Trophoblast cell (in vitro differentiated cells and primary cell): ENCODE measurements around the gene TAS2R60.
"Not testable (repeated sequence)": the region's sequence is repeated elsewhere in the genome, so short reads cannot be mapped to it uniquely, and the experiment has no call there.

Experiments used
- DNase-seq, 2 donors: peaks; one replicate each; pipeline ENCODE4 v3.0.0-alpha.2; 2016
- H2AFZ ChIP-seq: 2 replicates; pipeline ENCODE4 v1.6.1; 2013; ENCODE audit warnings: low read length, moderate library complexity, mild to moderate bottlenecking; ENCODE audit not compliant: insufficient read depth, poor library complexity
- H2AK5ac ChIP-seq: 2 replicates; pipeline ENCODE4 v1.6.1; 2013; ENCODE audit warnings: mild to moderate bottlenecking, low read length
- H2BK120ac ChIP-seq: 2 replicates; pipeline ENCODE4 v1.6.1; 2013; ENCODE audit warnings: low read length, mild to moderate bottlenecking, moderate library complexity; ENCODE audit not compliant: insufficient read depth, poor library complexity
- H2BK12ac ChIP-seq: 2 replicates; pipeline ENCODE4 v1.6.1; 2013; ENCODE audit warnings: mild to moderate bottlenecking, low read length, moderate library complexity
- H2BK5ac ChIP-seq: 2 replicates; pipeline ENCODE4 v1.6.1; 2013; ENCODE audit warnings: low read length, low read depth, moderate library complexity, mild to moderate bottlenecking; ENCODE audit not compliant: poor library complexity
- H3K14ac ChIP-seq: 2 replicates; pipeline ENCODE4 v1.6.1; 2013; ENCODE audit warnings: mild to moderate bottlenecking, low read length
- H3K18ac ChIP-seq: 2 replicates; pipeline ENCODE4 v1.6.1; 2013; ENCODE audit warnings: mild to moderate bottlenecking, low read length
- H3K23ac ChIP-seq: 2 replicates; pipeline ENCODE4 v1.6.1; 2013; ENCODE audit warnings: low read length
- H3K27ac ChIP-seq: 2 replicates; pipeline ENCODE4 v1.5.1; 2013; ENCODE audit warnings: low read depth, mild to moderate bottlenecking, inconsistent platforms, low read length, moderate library complexity
- H3K27me3 ChIP-seq: 2 replicates; pipeline ENCODE4 v1.6.1; 2013; ENCODE audit warnings: inconsistent platforms, mild to moderate bottlenecking, low read length, moderate library complexity; ENCODE audit not compliant: insufficient read depth
- H3K36me3 ChIP-seq, 2 experiments: 1 replicate in 1 of 2; 2 replicates in 1 of 2; pipeline ENCODE4 v1.6.1; 2013; ENCODE audit warnings: low read length in 2 of 2, mild to moderate bottlenecking in 2 of 2, moderate library complexity in 1 of 2; ENCODE audit not compliant: insufficient read depth in 2 of 2, control insufficient read depth in 1 of 2
- H3K4ac ChIP-seq: 2 replicates; pipeline ENCODE4 v1.6.1; 2013; ENCODE audit warnings: low read depth, mild to moderate bottlenecking, low read length, moderate library complexity
- H3K4me1 ChIP-seq, 2 experiments: 1 replicate in 1 of 2; 2 replicates in 1 of 2; pipeline ENCODE4 v1.6.1; 2013; ENCODE audit warnings: low read length in 2 of 2, mild to moderate bottlenecking in 2 of 2, moderate library complexity in 1 of 2; ENCODE audit not compliant: insufficient read depth in 2 of 2, control insufficient read depth in 1 of 2
- H3K4me2 ChIP-seq: 2 replicates; pipeline ENCODE4 v1.6.1; 2013; ENCODE audit warnings: inconsistent platforms, mild to moderate bottlenecking, low read length, moderate library complexity
- H3K4me3 ChIP-seq: 2 replicates; pipeline ENCODE4 v1.5.1; 2013; ENCODE audit warnings: mild to moderate bottlenecking, low read depth, low read length, inconsistent platforms
- H3K79me1 ChIP-seq: one replicate; pipeline ENCODE4 v1.6.1; 2013; ENCODE audit warnings: low read length
- H3K79me2 ChIP-seq: 2 replicates; pipeline ENCODE4 v1.6.1; 2013; ENCODE audit warnings: low read length, mild to moderate bottlenecking; ENCODE audit not compliant: control insufficient read depth, insufficient read depth, poor library complexity
- H3K9ac ChIP-seq: 2 replicates; pipeline ENCODE4 v1.6.1; 2013; ENCODE audit warnings: mild to moderate bottlenecking, low read length
- H3K9me3 ChIP-seq: 2 replicates; pipeline ENCODE4 v1.6.1; 2013; ENCODE audit warnings: low read depth, mild to moderate bottlenecking, control low read depth, inconsistent platforms, low read length; ENCODE audit not compliant: insufficient read depth
- H4K12ac ChIP-seq: 2 replicates; pipeline ENCODE4 v1.6.1; 2013; ENCODE audit warnings: low read depth, mild to moderate bottlenecking, low read length, moderate library complexity
- H4K8ac ChIP-seq: 2 replicates; pipeline ENCODE4 v1.6.1; 2013; ENCODE audit warnings: low read depth, mild to moderate bottlenecking, low read length, moderate library complexity
- H4K91ac ChIP-seq: one replicate; pipeline ENCODE4 v1.6.1; 2013; ENCODE audit warnings: low read depth, mild to moderate bottlenecking, low read length, moderate library complexity
- WGBS: extraction: QIAGEN DNeasy Blood & Tissue Kit; methylation state at CpG from one replicate; pipeline ENCODE4 v1.1.7; 2013; ENCODE audit warnings: missing lambda C conversion rate; ENCODE audit not compliant: insufficient read length, insufficient coverage; ENCODE audit errors: extremely low coverage; 5-methylcytosine and 5-hydroxymethylcytosine counted together

TAS2R60 gene

GRCh38 chr7:143463957-143464356 lies 20.7 kb downstream of the TAS2R60 start:
- H3K27me3 ChIP-seq = no peaks in the 10 kb centered on the region
- H3K4me1 ChIP-seq = peaks cover 0 to 3% of the 10 kb centered on the region in 2 experiments
- H3K14ac ChIP-seq = no peak overlapping the region
- no peak for DNase-seq
- no peak overlapping the region for H3K4me3 ChIP-seq
- no peak overlapping the region for H2AFZ ChIP-seq
- H2BK120ac ChIP-seq = no peak overlapping the region
- H3K79me1 ChIP-seq = no peaks in the 10 kb centered on the region
- no peaks in the 10 kb centered on the region for H3K36me3 ChIP-seq
- H3K18ac ChIP-seq = no peak overlapping the region
- H3K79me2 ChIP-seq = no peaks in the 10 kb centered on the region
- no peak overlapping the region for H4K91ac ChIP-seq
- no peak overlapping the region for H4K8ac ChIP-seq
- H3K9me3 ChIP-seq = no peaks in the 10 kb centered on the region
- H3K4ac ChIP-seq = no peak overlapping the region
- H3K27ac ChIP-seq = no peak overlapping the region
- H2AK5ac ChIP-seq = no peak overlapping the region
- H2BK12ac ChIP-seq = no peak overlapping the region
- H3K9ac ChIP-seq = no peak overlapping the region
- no peak overlapping the region for H3K23ac ChIP-seq
- no peak overlapping the region for H3K4me2 ChIP-seq
- H2BK5ac ChIP-seq = no peak overlapping the region
- H4K12ac ChIP-seq = no peak overlapping the region
- no CpG with 5 or more reads among the region's 1 CpG for WGBS

- Histone ChIP-seq H3K23ac (no peak overlapping the region), H2AK5ac (no peak overlapping the region), H2BK5ac (no peak overlapping the region), H3K18ac (no peak overlapping the region), H2AFZ (no peak overlapping the region), H3K4me1 (peaks cover 0 to 7% of the 10 kb centered on the region in 2 experiments), H3K27me3 (no peaks in the 10 kb centered on the region), H3K79me1 (peaks cover 3% of the 10 kb centered on the region), H3K4me3 (no peak overlapping the region), H3K14ac (no peak overlapping the region), H3K9me3 (no peaks in the 10 kb centered on the region), H4K12ac (no peak overlapping the region), H3K36me3 (no peaks in the 10 kb centered on the region), H3K4ac (no peak overlapping the region), H4K8ac (no peak overlapping the region), H2BK120ac (no peak overlapping the region), H3K79me2 (no peaks in the 10 kb centered on the region), H4K91ac (no peak overlapping the region), H3K27ac (no peak overlapping the region), H2BK12ac (no peak overlapping the region), H3K4me2 (peak overlapping the region; percentile 38), H3K9ac (no peak overlapping the region)
- WGBS = no CpG with 5 or more reads among the region's 1 CpG
- DNase-seq = peak in 1 of 2 donors; percentile 79
Observed at GRCh38 chr7:143467724-143468123, 24.5 kb downstream of the TAS2R60 start.

- H3K9me3 ChIP-seq, H3K36me3 ChIP-seq, H3K79me1 ChIP-seq, H2AFZ ChIP-seq, H3K4me3 ChIP-seq, H3K4ac ChIP-seq, H3K4me1 ChIP-seq, H3K23ac ChIP-seq, H3K27me3 ChIP-seq, H3K18ac ChIP-seq, H3K9ac ChIP-seq, H2AK5ac ChIP-seq, H3K14ac ChIP-seq, H3K79me2 ChIP-seq, H4K8ac ChIP-seq: not testable (repeated sequence)
- Histone ChIP-seq H2BK5ac (peak overlapping the region; percentile 73), H3K4me2 (peak overlapping the region; percentile 38), H2BK12ac (peak overlapping the region; percentile 58), H4K12ac (peak overlapping the region; percentile 70), H2BK120ac (peak overlapping the region; percentile 86), H4K91ac (peak overlapping the region; percentile 6), H3K27ac (peak overlapping the region; percentile 76)
- peak; percentile 79 to 89 for DNase-seq
- WGBS = no CpG with 5 or more reads among the region's 11 CpGs
Observed at GRCh38 chr7:143472071-143472689, 28.9 kb downstream of the TAS2R60 start.

GRCh38 chr7:143477501-143478150 lies 34.4 kb downstream of the TAS2R60 start, which contains the start of gene TAS2R41:
Gene TAS2R41, plus strand, starts transcription at chr7:143477873. Its CDS starts 0 bp downstream, at chr7:143477873.
- no peaks in the 10 kb centered on the region for H3K36me3 ChIP-seq
- no peak within 1 kb of the TSS for H2AFZ ChIP-seq
- no peak within 1 kb of the TSS for H3K9ac ChIP-seq
- H4K91ac ChIP-seq = no peak within 1 kb of the TSS
- no peaks in the 10 kb centered on the region for H3K79me1 ChIP-seq
- H3K18ac ChIP-seq = no peak within 1 kb of the TSS
- DNase-seq = no peak
- no peak within 1 kb of the TSS for H3K4ac ChIP-seq
- H4K12ac ChIP-seq = no peak within 1 kb of the TSS
- H3K4me3 ChIP-seq = no peak within 1 kb of the TSS
- no peaks in the 10 kb centered on the region for H3K27me3 ChIP-seq
- no peaks in the 10 kb centered on the region for H3K9me3 ChIP-seq
- H2BK12ac ChIP-seq = peak within 1 kb of the TSS; percentile 1
- H3K79me2 ChIP-seq = no peaks in the 10 kb centered on the region
- H2BK120ac ChIP-seq = no peak within 1 kb of the TSS
- no peak within 1 kb of the TSS for H3K27ac ChIP-seq
- WGBS = no CpG with 5 or more reads among the region's 10 CpGs
- peak within 1 kb of the TSS; percentile 62 for H2AK5ac ChIP-seq
- H3K4me2 ChIP-seq = no peak within 1 kb of the TSS
- no peak within 1 kb of the TSS for H2BK5ac ChIP-seq
- no peak within 1 kb of the TSS for H3K23ac ChIP-seq
- no peak within 1 kb of the TSS for H4K8ac ChIP-seq
- H3K4me1 ChIP-seq = no peaks in the 10 kb centered on the region
- no peak within 1 kb of the TSS for H3K14ac ChIP-seq
